WTC11 (cell line): ENCODE measurements around the gene PNISR.

ENCODE experiments used
- FOXJ3 ChIP-seq: sonication (generic); formaldehyde crosslinking; IDR thresholded peaks from 2 replicates; pipeline ENCODE4 v1.9.0; 2021; ENCODE audit warnings: missing genetic modification reagents, mild to moderate bottlenecking, borderline replicate concordance
- FOXP1 ChIP-seq: sonication (generic); formaldehyde crosslinking; IDR thresholded peaks from 2 replicates; pipeline ENCODE4 v1.8.0; 2022; ENCODE audit warnings: missing genetic modification reagents, mild to moderate bottlenecking, moderate library complexity, borderline replicate concordance
- OVOL2 ChIP-seq: fragments of 250-450 bp; sonication (Bioruptor Pico); IDR thresholded peaks from 2 replicates; pipeline ENCODE4 v1.9.0; 2021; ENCODE audit warnings: mild to moderate bottlenecking, borderline replicate concordance
- ZBTB21 ChIP-seq: sonication (generic); formaldehyde crosslinking; IDR thresholded peaks from 2 replicates; pipeline ENCODE4 v1.8.1; 2023; ENCODE audit warnings: mild to moderate bottlenecking, missing genetic modification reagents, borderline replicate concordance
- ZNF121 ChIP-seq: sonication (generic); formaldehyde crosslinking; IDR thresholded peaks from 2 replicates; pipeline ENCODE4 v1.8.0; 2023; ENCODE audit warnings: missing genetic modification reagents
- TF ChIP-seq, protein P1 (sequence below): fragments of 200-600 bp; IDR thresholded peaks from 2 replicates; pipeline ENCODE4 v1.8.0; 2022; ENCODE audit warnings: antibody characterized with exemption

DNA sequence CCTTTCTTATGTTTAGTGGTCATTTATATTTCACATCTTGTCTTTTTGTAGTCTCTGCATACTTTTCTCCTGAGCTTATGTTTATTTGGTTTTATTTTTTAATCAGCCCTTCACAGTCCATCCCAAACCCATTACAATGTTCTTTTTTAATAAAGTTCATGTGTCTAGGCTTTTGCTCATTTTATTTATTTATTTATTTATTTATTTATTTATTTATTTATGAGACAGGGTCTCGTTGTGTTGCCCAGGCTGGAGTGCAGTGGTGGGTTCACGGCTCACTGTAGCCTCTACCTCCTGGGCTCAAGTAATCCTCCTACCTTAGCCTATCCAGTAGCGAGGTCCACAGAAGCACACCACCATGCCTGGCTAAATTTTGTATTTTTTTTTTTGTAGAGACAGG is 34.2 kb downstream of the PNISR start:
- TF ChIP-seq OVOL2 (no peak), ZBTB21 (CRISPR knock-in tag) (no peak), ZNF121 (CRISPR knock-in tag) (no peak), FOXJ3 (CRISPR knock-in tag) (no peak), FOXP1 (CRISPR knock-in tag) (no peak)
- TF ChIP-seq, protein P1, sequence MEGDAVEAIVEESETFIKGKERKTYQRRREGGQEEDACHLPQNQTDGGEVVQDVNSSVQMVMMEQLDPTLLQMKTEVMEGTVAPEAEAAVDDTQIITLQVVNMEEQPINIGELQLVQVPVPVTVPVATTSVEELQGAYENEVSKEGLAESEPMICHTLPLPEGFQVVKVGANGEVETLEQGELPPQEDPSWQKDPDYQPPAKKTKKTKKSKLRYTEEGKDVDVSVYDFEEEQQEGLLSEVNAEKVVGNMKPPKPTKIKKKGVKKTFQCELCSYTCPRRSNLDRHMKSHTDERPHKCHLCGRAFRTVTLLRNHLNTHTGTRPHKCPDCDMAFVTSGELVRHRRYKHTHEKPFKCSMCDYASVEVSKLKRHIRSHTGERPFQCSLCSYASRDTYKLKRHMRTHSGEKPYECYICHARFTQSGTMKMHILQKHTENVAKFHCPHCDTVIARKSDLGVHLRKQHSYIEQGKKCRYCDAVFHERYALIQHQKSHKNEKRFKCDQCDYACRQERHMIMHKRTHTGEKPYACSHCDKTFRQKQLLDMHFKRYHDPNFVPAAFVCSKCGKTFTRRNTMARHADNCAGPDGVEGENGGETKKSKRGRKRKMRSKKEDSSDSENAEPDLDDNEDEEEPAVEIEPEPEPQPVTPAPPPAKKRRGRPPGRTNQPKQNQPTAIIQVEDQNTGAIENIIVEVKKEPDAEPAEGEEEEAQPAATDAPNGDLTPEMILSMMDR = no peak
